Sciatic nerve (tissue), 2 donors: Measurements from ENCODE around the gene C1orf74. TPM values are rescaled to one million over a fixed set of nuclear protein-coding genes. Genes with fewer than 3 reads are reported as not detected.

Source experiments
- ATAC-seq: fragments of 200-7000 bp; cut with Tn5 transposase; one replicate; pipeline ENCODE4 v1.9.1; 2020; ENCODE audit warnings: mild to moderate bottlenecking, moderate library complexity
- DNase-seq: peaks from one replicate; pipeline ENCODE4 v3.0.0-alpha.2; 2020; ENCODE audit warnings: low spot score
- intact Hi-C: fragments of 100-400 bp; cut with DNase I; formaldehyde crosslinking; loops from one replicate; pipeline ENCODE4 v1.14.2; 2022
- total RNA-seq: library from RNA; stranded (reverse); fragmentation: NEBNext Ultra II Directional; extraction: Animal tissue kit (Norgen Biotek cat#: 25700); gene quantifications from one replicate; pipeline ENCODE4 v1.2.1, GENCODE V29; 2021
- donor health status: DM: no; HTN: no; CAD: no.
- donor health status: DM: no; HTN: no; CAD: no.

Gene C1orf74
- total RNA-seq, 1 donor from 2014 or later = 1.5 TPM

DNA sequence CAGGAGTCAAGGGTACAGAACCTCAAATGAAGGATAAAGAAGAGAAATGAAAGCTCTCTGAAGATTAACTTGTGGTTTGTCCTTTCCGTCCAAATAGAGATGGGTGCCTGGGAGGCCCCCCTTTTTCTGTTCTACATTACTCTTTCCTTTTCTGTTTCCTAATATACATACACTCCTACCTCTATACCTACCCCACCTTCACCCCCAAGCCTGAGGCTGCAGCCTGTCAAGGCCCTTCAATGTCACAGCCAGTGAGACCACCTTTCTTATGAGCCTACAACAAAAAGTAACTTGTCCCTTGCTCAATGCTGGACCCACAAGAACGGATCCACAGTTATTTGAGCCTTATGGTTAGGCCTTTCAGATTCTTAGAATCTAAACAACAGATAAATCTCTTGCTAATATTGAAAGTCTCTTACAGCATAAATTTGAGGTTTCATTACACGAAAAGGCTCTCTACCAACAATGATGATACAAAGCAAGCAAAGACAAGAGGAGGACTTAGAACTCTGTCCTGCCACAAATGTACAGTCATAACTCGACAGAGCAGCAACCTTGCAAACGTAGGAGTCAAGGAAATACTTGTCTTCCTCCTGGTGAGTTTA is 32.6 kb downstream of the C1orf74 start:
- intact Hi-C loops = no loop called here
- DNase-seq (no peak), ATAC-seq (no peak)

DNA sequence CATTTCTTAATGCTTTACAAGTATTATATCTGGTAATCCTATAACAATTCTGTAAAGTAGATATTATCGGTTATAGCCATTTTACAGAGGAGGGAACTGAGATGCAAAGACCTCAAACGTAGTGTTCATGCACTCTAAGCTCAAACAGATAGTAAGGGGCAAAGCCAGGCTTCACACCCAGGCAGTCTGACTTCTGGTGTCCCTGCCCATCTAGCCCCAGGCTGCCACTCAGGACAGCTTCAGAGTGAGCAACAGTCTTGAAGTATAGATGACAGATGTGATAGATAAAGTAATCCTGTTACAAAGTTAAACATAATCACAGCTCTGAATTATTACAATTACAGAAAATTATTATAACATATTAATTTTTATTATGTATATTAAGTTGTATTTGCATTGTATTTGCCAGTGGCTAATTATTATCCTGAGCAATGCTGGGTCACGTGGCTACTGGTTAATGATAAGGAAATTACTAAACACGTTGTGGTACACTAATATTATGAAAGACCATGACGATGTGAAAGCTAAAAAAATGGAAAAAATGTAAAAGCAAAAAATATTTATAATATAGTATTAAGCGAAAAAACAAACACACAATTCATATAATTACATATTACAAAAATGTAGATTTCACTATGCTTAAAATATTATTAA is 34.6 kb downstream of the C1orf74 start:
- ATAC-seq (no peak), DNase-seq (no peak)
- intact Hi-C loops = no loop called here

DNA sequence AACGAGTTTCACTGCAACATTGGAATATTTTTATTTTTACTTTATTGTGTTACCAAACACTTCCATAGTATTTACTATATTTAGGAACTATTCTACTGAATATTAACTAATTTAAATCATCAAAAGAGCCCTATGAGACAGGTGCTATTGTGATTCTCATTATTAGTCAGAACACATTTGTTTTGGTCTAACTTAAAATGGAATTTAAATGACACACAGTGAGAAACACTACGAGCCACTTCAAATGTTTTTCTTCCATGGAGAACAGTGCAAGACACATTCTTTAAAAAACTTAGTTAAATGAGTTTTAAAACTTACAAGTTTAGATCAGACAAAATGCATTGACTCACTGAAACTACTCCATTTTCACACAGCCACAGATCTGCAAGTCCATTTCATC is 35.2 kb downstream of the C1orf74 start:
- intact Hi-C loops = no loop called here
- DNase-seq (no peak), ATAC-seq (no peak)

DNA sequence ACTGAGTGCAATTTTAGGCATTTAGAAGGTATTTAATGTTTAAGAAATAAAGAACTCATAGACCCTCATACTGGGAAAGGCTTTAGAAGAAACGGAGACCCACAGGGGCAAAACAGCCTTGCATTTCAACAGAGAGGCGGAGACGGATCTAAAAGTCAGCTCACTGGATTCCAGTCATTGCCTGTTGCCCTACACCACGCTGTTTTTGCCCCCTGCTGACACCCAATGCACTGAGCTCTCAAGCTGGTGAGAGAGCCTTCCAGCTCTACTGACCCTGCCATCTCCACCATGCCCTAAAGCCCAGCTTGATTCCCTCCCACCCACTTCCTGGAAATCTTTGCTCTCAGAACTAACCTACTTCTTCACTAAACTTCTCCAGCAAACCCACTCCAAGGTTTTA is 35.7 kb downstream of the C1orf74 start:
- intact Hi-C loops = no loop called here
- DNase-seq (no peak), ATAC-seq (no peak)

DNA sequence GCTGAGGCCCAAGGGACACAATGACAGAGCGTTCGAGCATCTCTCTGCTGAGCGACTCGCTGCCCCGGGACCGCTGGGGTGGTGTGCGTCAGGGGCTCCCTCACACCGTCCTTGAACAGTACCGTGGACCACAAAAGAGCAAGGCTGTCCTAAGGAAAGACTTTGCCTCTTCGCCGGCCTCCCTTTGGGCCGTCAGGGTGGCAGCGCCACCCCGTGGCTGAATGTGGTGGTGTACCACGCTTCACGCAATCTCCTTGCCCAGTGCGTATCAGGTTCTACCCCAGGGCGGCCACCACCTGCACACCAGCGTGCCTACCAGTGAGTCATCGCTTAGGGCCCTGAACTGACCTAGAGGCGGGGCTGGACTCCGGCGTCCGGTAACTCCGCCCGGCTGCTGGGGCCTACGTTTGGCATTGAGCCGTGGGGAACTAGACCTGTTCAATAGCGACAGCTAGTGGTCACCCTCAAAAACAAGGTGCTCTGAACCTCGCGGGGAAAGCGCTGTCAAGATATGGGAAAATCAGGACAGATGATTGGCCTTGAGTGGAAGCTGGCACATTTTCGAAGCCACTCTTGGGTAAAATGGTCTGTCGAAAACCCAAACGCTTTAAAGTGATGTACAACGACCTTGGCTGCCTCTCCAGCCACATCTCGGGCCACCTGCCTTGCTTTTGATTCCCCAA is 36.6 kb downstream of the C1orf74 start:
- DNase-seq = peak; percentile 90
- peak; percentile 96 for ATAC-seq
- intact Hi-C loops = no loop called here

DNA sequence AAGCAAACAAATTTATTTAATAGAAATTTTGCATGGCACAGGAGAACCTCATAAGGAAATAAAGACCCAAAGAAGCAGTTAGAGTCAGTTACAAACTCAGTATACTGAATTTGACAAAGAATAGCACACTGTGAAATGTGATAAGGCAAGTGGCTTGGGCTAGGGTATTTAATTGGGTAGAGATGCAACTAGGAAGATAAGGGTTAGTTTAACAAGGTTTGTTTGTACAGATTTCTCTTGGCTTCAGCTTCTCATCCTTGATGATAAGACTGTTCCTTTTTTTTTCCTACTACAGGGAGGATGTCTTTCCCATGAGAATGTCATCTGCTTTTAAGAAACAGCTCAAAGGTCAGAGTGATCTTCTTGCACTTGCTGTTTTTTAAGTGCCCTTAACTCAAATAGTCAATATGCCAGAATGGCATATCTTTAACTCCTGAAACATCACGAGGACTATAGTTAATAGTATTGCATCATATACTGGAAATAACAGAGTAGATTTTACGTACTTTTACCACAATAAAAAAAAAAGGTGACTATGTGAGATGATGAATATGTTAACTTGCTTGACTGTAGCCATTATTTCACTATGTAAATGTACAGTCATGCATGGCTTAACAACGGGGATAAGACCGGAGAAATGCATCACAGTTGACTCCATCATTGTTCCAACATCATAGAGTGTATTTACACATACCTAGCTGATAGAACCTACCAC is 37.8 kb downstream of the C1orf74 start:
- DNase-seq (no peak), ATAC-seq (no peak)
- intact Hi-C loops = no loop called here

DNA sequence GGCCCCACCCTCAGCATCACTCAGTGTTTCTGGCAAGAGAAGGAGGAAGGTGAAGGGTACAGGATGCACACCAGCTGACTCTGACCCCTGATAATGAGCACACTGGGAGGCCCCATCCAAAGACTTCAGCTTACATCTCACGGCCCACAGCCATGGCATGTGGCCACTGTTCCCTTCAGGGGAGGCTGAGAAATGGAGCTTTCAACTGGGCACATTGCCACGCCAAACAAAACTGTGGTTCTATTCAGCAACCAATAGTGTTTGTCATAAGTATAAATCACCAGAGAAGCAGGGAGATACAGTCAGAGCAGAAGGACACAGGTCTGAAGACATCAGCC is 41.2 kb downstream of the C1orf74 start:
- intact Hi-C loops = no loop called here
- peak; percentile 80 for DNase-seq
- peak; percentile 82 for ATAC-seq

DNA sequence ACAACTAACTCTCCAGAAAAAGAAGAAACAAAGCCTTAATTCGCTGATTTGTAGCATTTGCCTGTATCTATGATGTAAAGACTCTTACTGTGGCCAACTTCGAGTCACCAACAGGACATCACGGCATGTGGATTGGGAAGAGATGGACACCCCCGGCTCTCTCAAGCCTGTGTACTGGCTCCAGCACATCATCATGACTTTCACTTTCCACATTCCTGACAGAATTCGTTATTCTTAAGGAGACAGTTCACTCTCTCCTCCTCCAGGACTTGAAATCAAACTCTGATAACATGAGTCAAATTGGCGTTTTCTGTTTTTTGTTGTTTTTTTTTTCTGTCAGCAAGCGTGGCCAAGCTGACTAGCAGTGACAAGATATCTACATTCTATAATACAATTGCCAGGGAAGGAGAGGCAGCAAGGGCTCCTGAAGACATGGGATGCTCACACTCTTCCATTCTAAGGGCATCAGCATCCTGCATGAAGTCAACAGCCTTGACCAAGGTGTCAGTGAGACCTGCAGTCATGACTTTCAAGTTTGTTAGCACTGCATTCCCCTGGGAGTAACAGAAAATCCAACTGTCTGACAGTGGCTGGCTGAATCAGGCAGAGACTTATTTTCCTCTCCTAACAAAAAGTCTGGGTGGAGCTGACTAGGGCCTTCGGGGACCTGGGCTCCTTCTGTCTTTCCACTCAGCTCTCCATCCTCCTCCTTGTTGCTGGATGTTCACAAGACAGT is 41.8 kb downstream of the C1orf74 start:
- peak; percentile 78 for ATAC-seq
- intact Hi-C loops = no loop called here
- DNase-seq = no peak

DNA sequence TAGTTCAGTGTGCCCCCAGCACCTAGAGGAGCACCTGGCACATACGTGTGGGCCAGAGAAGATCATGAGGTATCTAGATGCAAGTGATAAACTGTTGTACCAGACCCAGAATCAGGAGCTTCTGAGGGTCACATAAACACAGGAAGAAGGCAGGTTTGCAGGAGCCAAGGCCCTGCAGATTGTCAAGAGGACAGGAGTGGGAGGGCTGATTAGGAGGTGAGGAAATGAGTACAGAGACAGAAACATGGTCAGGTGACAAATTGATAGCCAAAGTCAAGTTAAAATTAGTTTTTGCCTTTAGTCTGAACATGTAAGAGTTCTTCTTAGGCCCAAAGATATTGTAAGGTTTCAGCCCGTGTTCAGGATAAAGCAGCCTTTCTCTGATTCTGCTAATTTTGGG is 42.5 kb downstream of the C1orf74 start:
- DNase-seq = no peak
- intact Hi-C loops = no loop called here
- no peak for ATAC-seq

DNA sequence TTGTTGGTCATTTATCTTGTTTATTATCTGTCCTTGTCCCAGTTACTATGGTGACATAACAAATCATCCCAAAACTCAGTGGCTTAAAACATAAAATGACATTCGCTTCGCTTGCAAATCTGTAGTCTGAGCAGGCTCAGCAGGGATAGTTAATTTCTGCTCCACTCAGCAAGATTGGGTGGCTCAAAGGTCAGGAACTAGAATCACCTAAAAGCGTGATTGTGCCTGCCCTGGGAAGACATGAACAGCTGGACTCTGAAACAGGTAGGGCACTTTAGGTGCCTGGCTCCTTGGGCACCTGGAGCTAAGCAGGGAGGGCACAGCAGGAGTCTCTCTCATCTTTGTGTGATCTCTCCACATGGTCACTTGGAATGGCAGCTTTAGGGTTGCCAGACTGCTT is 43.2 kb downstream of the C1orf74 start:
- intact Hi-C loops = no loop called here
- no peak for ATAC-seq
- no peak for DNase-seq

DNA sequence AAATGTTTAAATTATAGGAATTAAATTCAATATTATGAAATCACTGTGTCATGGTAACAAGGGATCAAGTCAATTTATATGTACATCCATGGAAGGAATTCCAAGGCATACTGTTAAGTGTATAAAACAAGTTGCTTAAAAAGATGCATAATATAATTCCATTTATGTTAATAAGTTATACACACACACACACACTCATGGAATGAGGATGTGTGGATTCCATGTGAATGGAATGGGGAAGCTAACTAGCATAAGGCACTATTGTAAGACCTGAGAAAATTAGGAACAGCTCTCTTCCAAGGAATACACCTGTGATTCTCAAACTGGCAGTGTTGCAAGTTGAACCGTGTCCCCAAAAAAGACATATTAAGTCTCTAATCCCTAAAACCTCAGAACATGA is 46.1 kb downstream of the C1orf74 start:
- ATAC-seq (no peak), DNase-seq (no peak)
- intact Hi-C loops = no loop called here

DNA sequence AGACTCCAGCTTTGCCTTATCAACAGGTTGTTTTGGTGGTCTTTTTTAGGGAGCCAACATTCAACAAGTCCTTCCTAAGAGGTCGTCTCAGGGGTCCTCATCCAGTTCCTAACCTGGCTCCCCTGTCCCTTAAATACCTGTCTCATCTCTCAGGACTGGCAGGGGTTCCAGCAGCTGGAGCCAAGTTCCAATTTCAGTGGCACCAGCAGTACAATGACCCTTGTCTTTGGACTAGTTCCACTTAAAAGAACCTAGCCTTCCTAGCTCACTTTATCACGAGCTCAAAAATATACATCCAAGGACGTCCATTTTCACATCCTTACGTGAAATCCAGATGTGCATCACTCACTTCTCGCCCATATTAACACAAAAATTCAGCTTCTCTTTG is 47.2 kb downstream of the C1orf74 start:
- no peak for DNase-seq
- ATAC-seq = no peak
- intact Hi-C loops = no loop called here

DNA sequence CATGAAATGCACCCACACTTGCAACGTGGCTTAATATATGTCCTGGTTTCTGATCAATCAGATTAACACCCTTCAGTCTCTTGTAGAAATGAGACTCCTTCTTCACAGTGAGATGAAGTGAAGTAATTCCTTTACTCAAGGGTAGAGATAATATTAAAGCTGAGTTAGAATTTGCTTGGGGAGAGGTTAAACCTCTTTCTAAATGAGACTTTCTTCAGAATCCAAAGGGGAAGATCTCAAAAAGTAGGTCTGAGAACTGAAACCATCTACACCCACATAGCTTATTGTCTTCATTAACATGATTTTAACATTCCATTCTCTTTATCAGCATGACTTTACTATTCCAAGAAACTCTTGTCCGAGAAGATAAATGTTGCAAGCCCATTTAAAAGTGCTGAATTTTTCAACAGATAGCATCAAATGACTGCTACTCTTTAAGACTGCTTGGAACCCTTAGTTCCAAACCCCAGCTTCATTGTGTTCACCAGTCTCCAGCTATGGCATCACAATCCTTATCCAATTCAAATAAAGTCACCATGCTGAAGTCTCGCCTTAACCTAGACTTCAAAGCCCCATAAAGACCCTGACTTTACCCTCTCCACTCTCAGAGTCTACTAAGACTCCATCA is 47.8 kb downstream of the C1orf74 start:
- ATAC-seq = no peak
- no peak for DNase-seq
- intact Hi-C loops = no loop called here

DNA sequence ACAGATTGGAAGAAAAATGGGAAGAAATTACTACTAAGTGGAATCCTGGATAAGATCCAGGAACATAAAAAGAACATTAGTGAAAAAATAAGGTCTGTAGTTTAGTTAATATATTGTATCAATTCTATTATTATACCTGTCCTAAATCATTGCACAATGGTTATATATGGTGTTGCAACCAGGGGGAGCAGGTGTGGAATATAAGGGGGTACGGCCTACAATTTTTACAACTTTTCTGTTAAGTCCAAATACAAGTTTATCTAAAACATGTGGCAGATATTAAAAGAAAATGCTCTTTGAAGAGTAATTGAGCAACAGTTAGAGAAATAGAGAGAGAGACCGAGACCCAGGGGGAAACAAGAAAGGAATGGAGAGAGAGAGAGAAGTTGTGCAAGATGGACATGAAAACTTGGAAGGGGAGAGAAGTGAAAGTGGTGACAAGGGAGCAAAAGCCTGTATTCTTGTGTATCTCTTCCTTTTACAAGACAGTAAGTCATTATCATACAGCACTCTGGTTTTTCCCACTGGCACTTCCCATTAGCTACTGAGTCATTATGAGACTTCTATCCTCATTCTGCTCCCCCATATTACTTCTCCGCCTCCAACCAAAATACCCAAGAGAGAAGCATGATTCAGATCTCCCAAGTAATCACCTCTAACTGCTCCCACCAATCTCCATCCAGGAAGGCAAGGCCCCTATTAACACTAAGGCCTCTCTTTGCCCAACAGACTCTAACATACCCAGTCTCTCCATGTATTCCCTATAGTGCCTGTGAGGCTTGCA is 50.8 kb downstream of the C1orf74 start:
- ATAC-seq = peak; percentile 97
- intact Hi-C loops = no loop called here
- DNase-seq = no peak

DNA sequence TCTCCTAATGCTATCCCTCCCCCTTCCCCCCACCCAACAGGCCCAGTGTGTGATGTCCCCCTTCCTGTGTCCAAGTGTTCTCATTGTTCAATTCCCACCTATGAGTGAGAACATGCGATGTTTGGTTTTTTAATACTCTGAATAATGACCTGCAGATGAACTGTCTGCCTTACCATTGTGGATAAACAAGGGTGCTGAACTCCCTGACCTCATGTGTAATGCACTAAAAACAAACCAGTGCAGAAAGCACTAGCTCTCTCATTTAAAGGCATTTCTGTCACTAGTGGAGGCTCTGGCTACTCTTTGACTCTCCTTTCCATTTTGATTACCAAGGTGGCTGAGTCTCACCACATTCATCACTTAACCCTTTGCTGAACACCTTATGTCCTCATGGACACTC is 51.6 kb downstream of the C1orf74 start:
- intact Hi-C loops = no loop called here
- ATAC-seq (peak; percentile 77), DNase-seq (no peak)

DNA sequence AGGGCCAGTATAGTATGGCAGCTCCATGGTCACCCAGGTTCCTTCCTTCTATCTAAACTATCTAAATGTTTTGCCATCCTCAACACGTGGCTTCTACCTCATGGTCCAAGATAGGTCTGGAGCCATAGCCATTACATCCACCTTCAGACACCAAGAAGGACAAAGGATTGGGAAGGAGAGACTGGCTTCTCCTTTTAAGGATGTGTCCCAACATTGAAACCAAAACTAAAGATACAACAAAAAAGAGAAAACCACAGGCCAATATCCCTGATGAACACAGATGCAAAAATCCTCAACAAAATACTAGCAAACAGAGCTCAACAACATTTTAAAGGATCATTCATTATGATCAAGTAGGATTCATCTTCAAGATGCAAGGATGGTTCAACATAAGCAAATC is 54.9 kb downstream of the C1orf74 start:
- no peak for ATAC-seq
- no peak for DNase-seq
- intact Hi-C loops = no loop called here
